Fibroblast of peridontal ligament (primary cell): ENCODE results near the gene ATP5PB.

Experiments
- DNase-seq: peaks from one replicate; pipeline ENCODE4 v3.0.0-alpha.2; 2010; ENCODE audit errors: extremely low read depth

The ATP5PB gene

DNA sequence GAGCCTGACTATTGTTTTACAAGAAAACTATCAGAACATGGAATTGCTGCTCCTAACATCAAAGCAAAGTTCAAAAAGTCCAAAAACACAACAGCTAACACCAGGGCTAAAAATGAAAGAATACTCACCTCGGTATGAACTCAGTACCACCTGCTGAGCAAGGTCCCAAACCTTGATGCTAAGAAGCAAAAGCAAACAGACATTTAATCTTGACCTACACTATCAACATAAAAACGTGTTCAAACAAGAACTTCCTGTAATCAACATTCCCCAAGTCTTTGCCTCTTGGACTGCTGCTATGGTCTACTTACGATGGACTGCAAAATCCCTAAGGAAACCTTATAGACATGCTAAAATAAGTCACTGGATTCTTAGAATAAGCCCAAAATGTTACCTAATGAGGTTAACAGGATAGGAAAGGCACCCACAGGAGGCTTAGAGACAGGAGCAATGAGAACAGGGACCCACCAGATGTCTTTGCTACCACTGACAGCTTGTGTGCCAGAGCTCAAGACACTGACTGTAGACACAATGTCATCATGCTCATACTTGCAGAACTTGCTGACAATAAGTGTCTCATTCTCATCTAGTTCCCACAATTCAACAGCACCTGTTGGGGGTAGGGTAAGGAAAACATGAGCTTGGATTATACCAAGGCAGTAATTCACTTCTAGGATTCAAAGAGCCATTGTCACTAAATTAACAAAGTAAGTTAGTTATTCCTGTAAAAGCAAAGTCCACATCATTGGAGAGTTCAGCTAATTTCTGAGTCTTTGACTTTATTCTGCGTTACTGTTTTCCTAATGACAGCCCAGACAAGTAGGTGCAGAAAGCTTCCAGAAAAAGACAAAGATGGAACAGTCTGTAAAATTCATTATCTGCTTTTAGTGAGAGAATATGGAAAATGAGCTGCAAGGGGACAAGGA is 2.0 kb upstream of the ATP5PB start:
- DNase-seq: no peak

- no peak for DNase-seq
These were observed 764 bp upstream of the ATP5PB start for GRCh38 chr1:111448482-111448917.

DNA sequence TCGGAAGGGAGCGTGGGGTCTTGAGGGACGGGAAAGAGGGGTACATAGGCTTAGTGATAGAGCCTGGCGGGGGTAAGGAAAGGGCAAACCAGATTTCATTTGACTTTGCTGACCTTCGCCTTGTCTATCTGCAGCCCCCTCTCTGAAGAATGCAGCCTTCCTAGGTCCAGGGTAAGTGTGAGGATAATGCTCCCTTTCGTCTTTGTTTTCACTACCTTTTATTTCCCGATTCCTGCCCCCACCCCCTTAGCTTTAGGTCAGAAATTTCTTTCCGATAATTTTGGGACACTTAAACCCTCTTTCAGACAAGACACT is 396 bp downstream of the ATP5PB start:
- no peak for DNase-seq

- DNase-seq: no peak
These were observed 921 bp downstream of the ATP5PB start for GRCh38 chr1:111450185-111450584.

- DNase-seq: no peak
These were observed 3.3 kb downstream of the ATP5PB start for GRCh38 chr1:111452581-111452980.

- DNase-seq: no peak
These were observed 4.4 kb downstream of the ATP5PB start for GRCh38 chr1:111453706-111454105.

GRCh38 chr1:111454859-111455641 is 5.8 kb downstream of the ATP5PB start:
- DNase-seq: no peak

GRCh38 chr1:111455642-111456031 is 6.4 kb downstream of the ATP5PB start:
- no peak for DNase-seq

DNA sequence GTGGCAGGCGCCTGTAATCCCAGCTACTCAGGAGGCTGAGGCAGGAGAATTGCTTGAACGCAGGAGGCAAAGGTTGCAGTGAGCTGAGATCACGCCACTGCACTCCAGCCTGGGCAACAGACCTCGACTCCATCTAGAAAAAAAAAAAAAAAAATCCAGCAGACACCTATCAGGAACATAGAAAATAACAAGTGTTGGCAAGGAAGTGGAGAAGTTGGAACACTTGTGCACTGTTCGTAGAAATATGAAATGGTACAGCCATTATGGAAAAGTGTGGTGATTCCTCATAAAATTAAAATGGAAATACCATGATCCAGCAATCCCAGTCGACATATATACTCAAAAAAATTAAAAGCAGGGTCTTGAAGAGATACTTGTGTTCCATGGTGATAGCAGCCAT is 12.5 kb downstream of the ATP5PB start:
- no peak for DNase-seq

DNA sequence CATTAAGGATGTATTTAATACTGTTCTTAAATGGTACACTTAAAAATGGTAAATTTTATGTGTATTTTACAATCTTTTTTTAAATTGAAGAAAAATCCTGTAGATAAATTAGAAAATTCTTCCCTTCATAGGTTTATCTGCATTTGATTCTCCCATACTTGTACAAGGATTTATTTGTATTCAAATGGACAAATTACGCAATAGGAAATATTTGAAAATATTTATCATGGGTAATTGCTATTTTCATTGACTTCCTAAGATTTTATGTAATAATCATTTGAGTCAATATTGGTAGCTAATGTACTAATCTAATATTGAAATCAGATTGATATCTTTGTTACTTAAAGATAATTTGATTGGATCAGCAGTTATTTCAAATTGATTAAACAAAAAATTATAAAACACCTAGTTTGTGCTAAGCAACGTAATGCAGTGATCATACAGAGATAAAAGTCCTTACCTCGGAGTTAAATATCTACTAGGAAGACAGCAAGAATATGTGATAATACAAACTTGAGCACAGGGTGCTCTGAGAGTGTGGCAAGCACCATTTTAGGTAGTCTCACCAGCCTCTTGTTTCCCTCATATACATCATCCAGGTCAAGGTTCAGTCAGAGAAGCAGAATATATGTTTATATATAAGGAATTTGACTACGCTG is 13.2 kb downstream of the ATP5PB start:
- DNase-seq: no peak

GRCh38 chr1:111463029-111463683 is 13.9 kb downstream of the ATP5PB start:
- DNase-seq: peak; percentile 51

- no peak for DNase-seq
These were observed 16.5 kb downstream of the ATP5PB start for GRCh38 chr1:111465754-111466153.

GRCh38 chr1:111466480-111466879 is 17.2 kb downstream of the ATP5PB start:
- DNase-seq: no peak

GRCh38 chr1:111467865-111468716 is 18.8 kb downstream of the ATP5PB start:
- no peak for DNase-seq

GRCh38 chr1:111468717-111469100 is 19.4 kb downstream of the ATP5PB start:
- no peak for DNase-seq

- DNase-seq: no peak
These were observed 20.3 kb downstream of the ATP5PB start for GRCh38 chr1:111469539-111469938.

- DNase-seq: no peak
These were observed 21.3 kb downstream of the ATP5PB start for GRCh38 chr1:111470596-111470995.

GRCh38 chr1:111471012-111471411 is 21.7 kb downstream of the ATP5PB start:
- no peak for DNase-seq

DNA sequence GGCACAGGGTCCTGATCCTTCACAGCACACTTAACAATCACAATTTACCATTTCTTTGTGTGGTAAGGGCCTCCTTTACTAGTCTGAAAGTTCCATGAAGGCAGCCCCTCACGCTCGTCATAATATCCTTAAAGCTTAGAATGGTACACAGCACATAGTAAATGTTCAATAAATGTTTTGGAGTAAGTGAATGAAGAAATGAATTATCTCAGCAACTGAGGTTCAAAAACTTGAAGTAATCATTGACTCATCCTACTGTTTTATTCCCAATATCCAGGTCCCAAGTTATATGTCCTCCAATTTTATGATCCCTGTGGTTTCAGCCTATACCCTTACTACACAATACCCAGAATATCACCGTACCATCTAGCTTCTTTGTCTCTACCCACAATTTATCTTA is 22.3 kb downstream of the ATP5PB start:
- no peak for DNase-seq

DNA sequence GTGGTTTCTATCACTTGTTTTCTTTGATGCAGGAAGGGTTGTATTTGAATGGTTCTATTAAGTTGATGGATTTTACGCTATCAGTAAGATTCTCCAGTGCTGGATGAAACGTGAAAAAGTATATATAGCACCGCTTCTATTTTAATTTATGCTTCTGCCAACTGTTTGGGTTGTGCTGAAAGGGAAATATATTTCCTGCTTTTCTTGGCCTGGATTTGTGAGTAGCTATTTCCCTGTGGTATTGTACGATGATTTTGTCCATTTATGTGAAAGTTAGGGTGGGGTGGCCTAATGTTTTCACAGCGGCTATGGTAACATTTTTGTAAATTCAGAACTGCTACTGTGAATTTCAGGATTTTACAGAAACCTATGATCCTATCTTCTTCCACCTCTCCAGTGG is 24.8 kb downstream of the ATP5PB start:
- no peak for DNase-seq

DNA sequence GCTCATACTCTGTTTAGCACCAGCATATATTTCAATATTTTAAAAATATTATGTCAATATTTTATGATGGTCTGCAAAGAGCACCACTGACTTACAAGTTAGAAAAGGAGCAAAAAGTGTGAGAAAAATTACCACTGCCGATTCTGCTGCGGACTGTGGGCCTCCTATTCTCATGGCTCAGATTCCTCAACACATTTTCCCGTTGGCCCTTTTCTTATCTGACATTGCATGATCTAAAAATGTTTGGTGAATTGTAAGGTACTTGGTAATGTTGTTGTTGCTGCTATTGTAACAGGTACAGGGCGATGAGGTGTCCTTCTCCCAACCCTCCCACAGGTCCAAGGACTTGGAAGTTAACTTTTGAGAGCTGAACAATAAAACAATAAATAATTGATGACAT is 25.3 kb downstream of the ATP5PB start:
- no peak for DNase-seq
